Activated CD4-positive, alpha-beta T cell treated with anti-CD3 and anti-CD28 coated beads, Interleukin-2, Interleukin-4, amounts not matched to agents 100 ng/mL and 50 ng/mL, durations not matched to agents 16 hours and 8 hours (primary cell): ENCODE measurements around the gene PLD3.

Source experiments
- DNase-seq: peaks from one replicate; pipeline ENCODE4 v3.0.0-alpha.2; 2020; ENCODE audit warnings: low spot score

The PLD3 gene, protein sequence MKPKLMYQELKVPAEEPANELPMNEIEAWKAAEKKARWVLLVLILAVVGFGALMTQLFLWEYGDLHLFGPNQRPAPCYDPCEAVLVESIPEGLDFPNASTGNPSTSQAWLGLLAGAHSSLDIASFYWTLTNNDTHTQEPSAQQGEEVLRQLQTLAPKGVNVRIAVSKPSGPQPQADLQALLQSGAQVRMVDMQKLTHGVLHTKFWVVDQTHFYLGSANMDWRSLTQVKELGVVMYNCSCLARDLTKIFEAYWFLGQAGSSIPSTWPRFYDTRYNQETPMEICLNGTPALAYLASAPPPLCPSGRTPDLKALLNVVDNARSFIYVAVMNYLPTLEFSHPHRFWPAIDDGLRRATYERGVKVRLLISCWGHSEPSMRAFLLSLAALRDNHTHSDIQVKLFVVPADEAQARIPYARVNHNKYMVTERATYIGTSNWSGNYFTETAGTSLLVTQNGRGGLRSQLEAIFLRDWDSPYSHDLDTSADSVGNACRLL

DNA sequence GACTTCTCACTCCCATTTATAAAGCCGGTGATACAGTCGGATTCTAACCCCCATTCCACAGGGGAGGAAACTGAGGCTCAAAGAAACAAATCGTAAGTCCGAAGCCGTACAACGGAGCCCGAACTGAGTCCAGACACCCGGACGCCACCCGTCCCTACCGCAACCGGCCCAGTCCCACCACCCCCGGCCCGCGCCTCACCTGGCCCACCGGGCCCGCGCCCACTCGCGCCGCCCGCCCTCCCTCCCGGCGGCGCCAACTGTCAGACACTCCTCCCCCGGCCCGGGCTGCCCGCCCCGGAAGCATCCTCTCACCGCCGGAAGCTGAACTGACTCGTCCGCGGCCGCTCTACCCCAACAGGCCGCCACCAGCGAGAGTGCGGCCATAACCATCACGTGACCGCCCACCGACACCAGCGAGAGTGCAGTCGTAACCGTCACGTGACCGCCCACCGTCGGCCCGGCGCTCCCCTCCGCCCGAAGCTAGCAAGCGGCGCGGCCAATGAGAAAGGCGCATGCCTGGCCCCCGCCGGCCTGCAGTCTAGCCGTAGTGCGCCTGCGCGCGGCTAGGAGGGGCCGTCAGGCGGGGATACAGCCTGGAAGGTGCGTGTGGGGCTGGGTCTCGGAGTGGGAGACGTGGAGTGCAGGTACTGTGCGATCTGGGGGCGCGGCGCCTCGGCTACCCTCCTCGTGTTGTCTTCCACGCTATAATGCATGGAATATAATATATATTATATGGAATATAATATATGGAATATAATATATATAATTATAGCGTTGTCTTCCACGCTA, at the start of gene PLD3, which contains the start of gene C19orf47:
PLD3 (plus strand) TSS at position 571 of the 789 bp plus-strand sequence. CDS start 17,789 bp downstream, outside the sequence.
C19orf47 (minus strand) TSS at position 273 of the 789 bp plus-strand sequence. CDS start 6,540 bp downstream, outside the sequence.
- DNase-seq, result peak; percentile 99

DNA sequence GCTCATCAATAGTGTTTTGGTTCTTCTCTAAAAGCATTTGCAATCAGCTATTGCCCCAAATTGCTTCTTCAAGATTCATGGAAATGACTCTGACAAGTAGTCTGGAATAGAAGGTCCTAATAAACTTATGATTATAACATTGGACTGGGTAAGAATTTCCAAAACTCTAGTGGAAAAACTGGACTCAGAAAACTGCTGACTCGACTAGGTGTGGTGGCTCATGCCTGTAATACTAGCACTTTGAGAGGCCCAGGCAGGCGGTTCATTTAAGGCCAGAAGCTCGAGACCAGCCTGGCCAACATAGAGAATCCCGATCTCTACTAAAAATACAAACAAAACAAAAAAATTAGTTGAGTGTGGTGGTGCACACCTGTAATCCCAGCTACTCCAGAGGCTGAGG, 47.8 kb upstream of the PLD3 start:
- no peak for DNase-seq

DNA sequence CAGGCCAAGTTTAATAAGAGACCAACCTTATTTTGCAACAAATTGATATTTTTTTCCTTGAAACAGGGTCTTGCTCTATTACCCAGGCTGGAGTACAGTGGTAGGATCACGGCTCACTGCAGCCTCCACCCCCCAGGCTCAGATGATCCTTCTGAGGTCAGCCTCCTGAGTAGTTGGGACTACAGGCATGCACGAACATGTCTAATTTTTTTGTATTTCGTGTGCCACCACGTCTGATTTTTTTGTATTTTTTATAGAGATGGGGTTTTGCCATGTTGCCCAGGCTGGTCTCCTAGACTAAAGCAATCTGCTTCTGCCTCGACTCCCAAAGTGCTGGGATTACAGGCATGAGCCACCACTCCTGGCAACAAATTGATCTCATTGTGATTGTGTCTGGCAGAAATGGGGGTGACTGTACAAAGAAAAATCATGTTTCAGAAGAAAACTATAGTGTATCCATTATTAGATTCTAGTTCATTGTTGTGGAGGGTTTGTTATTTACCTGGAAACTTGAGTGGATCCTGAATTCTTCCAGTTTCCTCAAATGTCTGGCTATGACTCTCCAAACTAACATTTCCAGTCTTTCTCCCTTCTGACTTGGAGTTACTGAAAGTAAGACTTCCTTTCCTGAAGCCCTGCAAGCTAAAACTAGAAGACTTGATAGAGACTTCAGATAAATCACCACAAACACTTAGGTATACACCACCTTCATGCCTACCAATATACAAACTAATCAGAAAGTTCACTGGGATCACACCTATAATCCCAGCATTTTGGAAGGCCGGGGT, 46.1 kb upstream of the PLD3 start:
- no peak for DNase-seq

DNA sequence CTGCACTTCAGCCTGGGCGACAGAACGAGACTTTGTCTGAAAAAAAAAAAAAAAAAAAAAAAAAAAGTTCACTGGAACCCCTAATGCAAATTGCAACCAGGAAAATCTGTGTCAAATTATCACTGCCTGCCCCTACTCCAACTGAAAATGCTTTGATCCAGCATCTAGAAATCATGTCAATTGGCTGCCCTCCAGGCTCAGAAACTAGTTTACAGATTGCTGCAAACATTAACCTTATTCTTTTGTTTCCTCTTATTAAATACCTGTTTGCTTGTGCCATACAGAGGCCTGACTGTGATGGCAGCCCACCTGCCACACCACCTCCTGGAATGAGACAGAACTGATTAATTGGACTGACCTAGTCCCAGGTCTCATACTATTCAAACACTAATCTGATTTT, 44.7 kb upstream of the PLD3 start:
- no peak for DNase-seq

DNA sequence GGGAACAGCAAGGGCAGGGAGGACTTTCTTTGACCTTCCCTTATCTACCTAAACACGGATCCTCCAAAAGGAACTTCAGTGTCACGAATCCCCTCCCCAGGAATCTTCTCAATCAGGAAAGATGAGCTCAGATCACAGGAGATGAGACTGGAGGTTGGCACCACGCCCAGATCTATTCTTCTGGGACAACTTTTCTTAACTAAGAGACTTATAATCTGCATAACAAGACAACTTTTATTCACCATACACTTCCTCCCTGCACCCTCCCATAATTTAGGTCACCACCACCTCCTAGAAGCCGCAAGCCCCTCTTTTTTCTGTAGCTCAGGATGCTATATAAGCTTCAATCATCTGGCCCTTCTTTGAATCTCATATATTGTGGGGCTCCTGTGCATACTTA, 44.2 kb upstream of the PLD3 start:
- DNase-seq, result no peak

DNA sequence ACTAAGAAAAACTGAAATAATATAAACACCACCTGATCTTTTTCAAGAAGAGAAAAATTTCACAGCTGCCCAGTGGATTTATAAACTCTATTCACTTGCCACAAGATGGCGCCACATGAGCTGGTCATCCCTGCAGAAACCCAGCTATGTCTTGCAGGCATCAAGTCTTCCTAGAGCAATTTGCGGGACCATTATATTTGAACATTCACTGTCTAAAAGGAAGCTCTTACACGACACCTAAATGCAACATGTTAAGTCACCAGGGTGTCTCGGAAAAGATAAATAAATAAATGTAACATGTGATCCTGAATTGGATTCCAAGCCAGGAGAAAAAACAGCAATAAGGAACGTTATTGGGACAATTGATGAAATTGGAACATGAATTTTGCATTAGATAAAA, 43.1 kb upstream of the PLD3 start:
- peak; percentile 78 for DNase-seq

DNA sequence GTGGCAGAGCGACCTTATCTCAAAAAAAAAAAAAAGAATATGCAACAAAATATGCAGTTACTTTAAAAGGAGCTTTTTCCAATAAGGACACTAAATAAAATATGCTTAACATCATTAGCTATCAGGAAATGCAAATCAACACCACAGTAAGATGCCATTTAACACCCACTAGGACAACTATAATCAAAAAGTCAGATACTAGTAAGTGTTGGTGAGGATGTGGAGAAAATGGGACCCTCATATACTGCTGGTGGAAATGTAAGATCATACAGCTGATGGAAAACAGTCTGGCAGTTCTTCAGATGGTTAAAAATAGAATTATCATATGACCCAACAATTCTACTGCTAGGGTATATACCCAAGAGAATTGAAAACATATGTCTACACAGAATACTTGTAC, 38.8 kb upstream of the PLD3 start:
- DNase-seq, result no peak

DNA sequence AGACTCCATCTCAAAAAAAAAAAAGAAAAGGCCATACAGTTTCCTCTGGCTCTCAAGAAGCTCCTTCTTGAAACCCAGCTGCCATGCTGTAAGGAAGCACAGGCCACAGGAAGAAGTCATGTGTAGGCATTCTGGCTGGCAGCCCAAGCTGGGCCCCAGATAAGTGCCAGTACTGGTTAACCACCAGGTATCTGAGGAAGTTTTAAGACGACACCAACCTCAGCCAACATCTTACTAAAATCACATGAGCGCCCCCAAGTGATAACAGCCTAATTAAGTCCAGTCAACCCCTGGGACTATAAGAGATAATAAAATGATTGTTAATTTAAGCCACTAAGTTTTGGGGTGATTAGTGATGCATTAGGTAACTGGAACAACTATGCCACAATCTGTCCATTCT, 36.0 kb upstream of the PLD3 start:
- no peak for DNase-seq

DNA sequence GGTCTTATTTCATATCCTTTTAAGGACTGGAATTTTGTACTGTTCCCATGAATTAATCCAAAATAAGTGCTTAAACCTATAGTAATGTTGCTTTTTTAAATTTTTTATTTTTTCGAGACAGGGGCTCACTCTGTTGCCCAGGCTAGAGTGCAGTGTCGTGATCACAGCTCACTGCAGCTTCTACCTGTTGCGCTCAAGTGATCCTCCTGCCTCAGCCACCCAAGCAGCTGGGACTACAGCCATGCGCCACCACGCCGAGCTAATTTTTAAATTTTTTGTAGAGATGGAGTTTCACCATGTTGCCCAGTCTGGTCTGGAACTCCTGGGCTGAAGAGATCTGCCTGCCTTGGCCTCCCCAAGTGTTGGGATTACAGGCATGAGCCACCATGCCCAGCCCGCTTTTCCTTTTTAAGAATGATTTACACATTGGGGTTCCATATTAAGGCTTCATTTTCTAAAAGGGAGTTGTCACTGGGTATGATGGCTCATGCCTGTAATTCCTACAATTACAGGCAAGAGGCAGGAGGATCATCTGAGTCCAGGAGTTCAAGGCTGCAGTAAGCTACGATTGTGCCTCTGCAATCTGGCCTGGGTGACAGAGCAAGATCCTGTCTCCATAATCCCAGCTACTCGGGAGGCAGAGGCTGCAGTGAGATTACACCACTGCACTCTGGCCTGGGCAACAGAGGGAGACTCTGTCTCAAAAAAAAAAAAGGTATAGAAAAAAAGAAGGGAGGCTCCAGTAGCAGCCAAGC, 35.1 kb upstream of the PLD3 start:
- no peak for DNase-seq

DNA sequence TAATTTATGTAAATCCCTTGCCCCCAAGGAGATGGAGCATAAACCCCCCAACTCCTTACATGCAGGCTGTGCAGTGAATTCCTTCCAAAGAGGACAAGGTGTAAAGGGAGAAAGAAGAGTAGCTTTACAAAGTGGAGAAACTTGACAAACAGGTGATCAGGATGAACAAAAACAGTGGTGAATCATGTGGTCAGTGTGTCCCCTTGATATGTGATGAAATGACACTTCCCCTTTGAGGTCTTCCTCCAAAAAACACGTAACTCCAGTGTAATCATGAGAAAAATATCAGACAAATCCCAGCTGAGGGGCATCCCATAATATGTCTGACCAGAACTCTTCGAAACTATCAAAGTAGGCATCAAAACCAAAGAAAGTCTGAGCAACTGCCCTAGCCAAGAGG, 33.8 kb upstream of the PLD3 start:
- no peak for DNase-seq

DNA sequence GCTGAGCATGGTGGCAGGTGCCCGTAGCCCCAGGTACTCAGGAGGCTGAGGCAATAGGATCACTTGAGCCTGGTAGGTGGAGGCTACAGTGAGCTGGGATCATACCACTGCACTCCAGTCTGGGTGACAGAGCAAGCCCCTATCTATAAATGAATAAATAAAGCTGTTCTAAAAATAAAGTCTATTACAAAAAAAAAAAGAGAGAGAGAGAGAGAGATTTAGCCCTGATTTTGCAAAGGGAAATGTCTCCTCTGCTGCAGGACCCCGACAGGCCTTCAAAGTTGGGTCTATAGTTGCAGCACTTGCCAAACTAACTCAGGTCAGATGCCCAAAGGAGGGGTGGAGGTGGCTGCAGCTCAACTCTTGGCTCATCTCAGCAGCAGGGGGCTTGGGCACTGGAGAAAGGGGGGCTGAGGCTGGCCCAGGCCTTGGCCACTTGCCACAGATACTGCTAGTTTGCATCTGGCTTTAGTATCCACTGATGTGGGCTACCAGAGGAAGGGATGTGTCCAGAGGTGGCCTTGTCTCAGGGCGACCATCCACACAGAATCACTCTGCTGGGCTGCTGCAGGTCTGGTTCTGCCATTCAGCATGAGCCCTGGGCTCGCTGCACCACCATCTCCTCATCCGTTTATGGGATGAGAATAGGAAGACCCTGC, 32.6 kb upstream of the PLD3 start:
- no peak for DNase-seq

DNA sequence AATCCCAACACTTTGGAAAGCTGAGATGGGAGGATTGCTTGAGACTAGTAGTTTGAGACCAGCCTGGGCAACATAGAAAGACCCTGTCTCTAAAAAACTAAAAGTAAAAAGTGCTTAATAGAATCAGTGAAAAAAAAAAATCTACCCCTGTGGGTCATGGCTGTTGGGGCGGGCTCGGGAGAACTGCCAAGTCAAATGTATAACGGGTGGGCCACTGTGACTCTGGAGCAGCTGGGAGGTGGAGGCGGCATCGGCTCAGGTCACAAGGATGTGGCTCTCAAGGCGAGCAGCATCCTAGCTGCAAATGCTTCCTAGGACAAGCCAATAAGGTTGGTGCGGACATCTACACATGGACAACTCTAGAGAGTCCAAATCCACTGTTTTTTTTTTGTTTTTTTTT, 31.2 kb upstream of the PLD3 start:
- no peak for DNase-seq

DNA sequence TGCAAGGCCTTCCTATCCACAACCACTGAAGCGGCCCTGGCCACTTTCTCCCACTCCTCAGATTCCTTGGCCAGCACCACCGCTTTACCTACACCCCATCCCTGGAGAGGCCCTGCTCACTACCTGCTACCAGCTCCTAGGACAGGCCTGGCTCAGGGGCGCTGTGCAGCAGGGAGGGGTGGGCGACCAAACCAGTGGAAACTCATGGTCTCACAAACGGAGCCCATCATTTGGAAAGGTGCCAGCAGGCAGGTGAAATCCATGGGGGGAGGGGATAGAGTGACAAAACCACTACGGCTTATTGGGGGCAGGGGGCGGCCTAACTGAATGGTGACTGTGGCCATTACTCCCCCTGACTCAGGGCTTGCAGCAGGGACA, 27.9 kb upstream of the PLD3 start:
- DNase-seq, result no peak

DNA sequence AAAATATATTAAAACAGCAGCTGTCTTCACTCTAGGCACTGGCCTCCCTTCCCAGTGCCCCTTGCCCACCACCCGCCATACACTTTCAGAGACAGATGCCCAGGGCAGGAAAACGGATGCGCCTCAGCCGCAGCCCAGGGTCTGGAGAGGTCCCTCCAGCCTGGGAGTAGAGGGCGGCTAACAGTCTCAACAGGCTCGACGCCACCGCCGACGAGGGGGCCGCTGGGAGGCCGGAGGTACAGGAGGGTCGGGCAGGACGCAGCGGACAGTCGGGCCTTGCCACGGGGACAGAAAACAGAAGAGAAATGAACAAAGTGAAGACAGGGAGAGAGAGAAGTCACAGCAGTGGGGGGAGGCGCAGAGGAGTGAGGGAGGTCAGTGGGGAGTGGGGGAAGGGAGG, 27.4 kb upstream of the PLD3 start:
- no peak for DNase-seq

DNA sequence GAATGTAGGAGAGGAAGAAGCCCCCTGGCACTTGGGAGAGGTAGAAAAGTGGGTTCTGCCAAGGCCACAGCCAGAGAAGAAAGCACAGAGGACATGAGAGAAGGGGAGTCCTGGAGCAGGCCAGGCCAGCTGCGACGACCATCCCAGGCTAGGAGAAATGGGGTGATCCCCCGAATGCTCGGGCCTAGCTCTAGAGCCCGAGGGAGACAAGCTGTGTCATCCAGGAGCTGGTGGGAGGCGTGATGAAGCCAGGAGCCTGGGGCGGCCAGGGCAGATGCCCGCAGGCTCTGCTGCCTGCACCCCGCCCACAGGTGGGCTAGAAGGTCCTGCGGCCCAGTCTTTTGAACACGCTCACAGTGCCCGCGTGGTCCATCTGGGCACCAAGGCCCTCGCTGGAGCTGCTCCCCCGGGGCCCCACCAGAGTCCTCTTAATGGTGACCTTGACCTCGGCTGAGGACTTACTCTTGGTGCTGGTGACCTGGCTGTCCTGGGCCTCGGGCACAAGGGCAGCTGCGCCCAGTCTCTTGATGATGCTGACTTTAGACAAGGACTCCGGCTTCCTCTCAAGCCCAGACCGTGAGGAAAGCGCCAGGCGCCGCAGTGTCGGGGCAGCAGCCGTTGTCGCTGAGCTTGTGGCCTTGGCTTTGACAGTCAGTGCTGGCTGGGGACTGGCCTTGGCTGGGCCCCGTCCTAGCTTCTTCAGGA, 26.8 kb upstream of the PLD3 start:
- no peak for DNase-seq

DNA sequence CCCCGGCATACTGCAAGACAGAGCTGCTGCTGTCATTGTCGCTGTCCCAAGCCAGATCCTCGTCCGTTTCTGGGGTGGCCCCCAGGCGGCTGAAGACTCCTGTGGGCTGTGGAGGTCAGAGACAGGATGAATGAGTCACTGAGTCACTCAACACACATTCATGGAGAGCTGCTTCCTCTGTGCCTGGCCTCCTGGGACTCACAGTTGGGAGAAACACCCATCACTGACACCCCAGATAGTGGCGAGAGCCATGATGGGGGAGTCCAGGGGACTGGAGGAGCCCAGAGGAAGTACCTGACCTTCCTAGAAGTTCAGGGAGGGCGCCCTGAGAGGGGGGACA, 26.3 kb upstream of the PLD3 start:
- no peak for DNase-seq

DNA sequence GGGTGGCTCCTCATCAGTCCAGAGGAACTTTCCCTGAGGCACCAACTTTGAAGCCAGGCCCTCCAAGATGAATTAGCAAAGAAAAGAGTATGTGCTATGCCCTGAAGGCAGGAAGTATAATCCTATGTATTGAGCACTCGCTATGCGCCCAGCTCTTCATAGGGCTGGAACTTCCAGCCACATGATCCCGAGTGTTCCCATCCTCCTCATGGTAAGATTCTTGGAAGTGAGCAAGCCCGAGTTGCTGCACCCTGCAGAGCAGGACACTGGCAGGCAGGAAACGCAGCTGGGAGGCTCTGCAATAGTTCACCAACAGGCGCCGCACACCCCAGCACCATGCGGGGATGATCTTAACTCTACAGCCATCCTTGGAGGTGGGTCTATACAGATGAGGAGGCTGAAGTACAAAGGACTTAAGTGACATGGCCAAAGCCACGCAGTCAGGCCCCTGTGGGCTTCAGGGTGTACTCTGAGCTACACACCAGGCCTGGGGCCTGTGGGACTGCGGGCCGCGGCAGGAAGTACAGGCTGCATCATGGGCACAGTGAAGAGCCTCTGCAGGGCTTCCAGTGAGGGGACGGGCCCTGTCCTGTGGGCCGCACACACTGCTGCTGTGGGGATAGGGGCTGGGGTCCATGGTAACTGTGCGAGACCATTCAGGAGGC, 25.4 kb upstream of the PLD3 start:
- no peak for DNase-seq

DNA sequence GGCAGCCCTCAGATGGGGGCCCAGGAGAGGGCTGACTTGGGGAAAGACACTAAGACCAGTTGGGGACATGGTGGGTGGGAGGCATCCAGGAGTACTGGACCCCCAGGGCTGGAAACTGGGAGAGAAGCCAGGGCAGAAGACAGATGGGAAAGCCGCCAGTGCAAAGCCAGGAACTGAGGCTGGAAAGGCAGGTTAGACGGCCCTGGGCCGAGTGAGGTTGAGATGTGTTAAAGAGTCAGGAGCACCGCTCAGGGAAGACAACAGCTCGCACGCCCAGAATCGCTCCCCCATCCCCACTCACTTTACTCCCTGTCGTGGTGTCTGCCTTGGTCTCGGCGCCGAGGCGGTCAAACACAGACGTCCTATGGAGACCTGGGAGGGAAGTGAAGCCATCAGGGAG, 24.8 kb upstream of the PLD3 start:
- DNase-seq, result no peak

DNA sequence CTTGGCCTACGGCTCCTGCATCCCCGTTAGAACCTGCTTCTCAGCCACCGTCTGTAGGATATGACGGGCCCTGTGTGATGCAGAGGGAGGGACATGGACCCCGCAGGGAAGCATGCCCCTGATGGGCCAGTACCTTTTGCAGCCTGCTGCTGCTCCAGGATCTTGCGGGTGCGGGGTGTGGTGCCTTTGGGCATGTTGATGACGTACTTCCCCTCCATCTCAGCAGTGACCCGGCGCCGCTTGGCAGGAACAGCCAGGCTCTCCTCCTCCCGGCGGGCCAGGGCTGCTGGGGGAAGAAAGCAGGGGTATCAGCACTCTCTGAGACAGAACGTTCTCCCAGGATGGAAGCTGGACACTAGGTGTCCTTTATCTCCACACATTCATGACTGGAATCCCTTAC, 22.3 kb upstream of the PLD3 start:
- DNase-seq, result no peak

DNA sequence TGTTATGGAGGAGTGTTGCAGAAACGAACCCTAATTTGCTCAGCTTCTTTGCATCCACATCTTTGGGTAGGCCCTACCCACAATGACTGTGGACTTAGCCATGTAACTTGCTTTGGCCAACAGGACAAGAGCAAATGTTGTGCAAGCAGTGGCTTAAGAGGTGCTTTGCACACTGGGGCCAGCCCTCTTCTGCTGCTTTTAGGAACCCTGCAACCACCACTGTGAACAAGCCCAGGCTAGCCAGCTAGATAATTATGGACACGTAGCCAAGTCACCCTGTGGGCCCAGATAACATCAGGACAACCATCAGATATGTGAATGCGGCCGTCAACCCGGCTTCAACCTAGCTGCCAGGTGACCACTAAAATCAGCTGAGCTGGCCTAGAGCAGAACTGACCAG, 17.4 kb upstream of the PLD3 start:
- no peak for DNase-seq
